Endothelial cell of hepatic sinusoid (primary cell): ENCODE data around the gene FANCM.

ENCODE experiments used
- in situ Hi-C: cut with HindIII; loops from 2 replicates; pipeline ENCODE4 v1.10.0; 2017; ENCODE audit warnings: low sequenced_read_pairs

FANCM gene

GRCh38 chr14:45227566-45227965 is 91.8 kb downstream of the FANCM start:
- in situ Hi-C loops, result no loop called here

- in situ Hi-C loops, result no loop called here
These were observed 103.3 kb downstream of the FANCM start for GRCh38 chr14:45238988-45239387.

GRCh38 chr14:45242706-45243105 is 107.0 kb downstream of the FANCM start:
- in situ Hi-C loops, result no loop called here

GRCh38 chr14:45246151-45246550 is 110.4 kb downstream of the FANCM start:
- in situ Hi-C loops, result no loop called here

- in situ Hi-C loops, result no loop called here
These were observed 111.0 kb downstream of the FANCM start for GRCh38 chr14:45246691-45247090.

- in situ Hi-C loops, result no loop called here
These were observed 111.7 kb downstream of the FANCM start for GRCh38 chr14:45247427-45247826.

- in situ Hi-C loops, result no loop called here
These were observed 114.3 kb downstream of the FANCM start for GRCh38 chr14:45249856-45250575.
